Measurements from ENCODE around the gene ATP11C.
"Not testable (repeated sequence)": the region's sequence is repeated elsewhere in the genome, so short reads cannot be mapped to it uniquely, and the experiment has no call there.

Gene ATP11C

GRCh38 chrX:139936259-139936658, 3.4 kb upstream of the ATP11C start:
- no peak overlapping the region for H3K27ac Mint-ChIP-seq
- H3K4me1 Mint-ChIP-seq (ENCODE audit: low read depth in 2 of 2): no peaks in the 10 kb centered on the region
- H3K36me3 Mint-ChIP-seq (ENCODE audit: insufficient read depth): peaks cover 8% of the 10 kb centered on the region
- no peak for ATAC-seq (replicated peaks)
- H3K4me3 Mint-ChIP-seq: no peak overlapping the region
- no peak for DNase-seq
- H3K27me3 Mint-ChIP-seq: no peaks in the 10 kb centered on the region
- no peaks in the 10 kb centered on the region for H3K9me3 Mint-ChIP-seq

GRCh38 chrX:139933904-139934303, 1.1 kb upstream of the ATP11C start:
- H3K27me3 Mint-ChIP-seq: no peaks in the 10 kb centered on the region
- no peak for ATAC-seq (replicated peaks)
- peaks cover 8% of the 10 kb centered on the region for H3K36me3 Mint-ChIP-seq (ENCODE audit: insufficient read depth)
- no peak for DNase-seq
- peaks cover 3 to 17% of the 10 kb centered on the region in 2 donors for H3K4me1 Mint-ChIP-seq (ENCODE audit: low read depth in 2 of 2)
- no peaks in the 10 kb centered on the region for H3K9me3 Mint-ChIP-seq
- peak overlapping the region; percentile 82 to 92 for H3K4me3 Mint-ChIP-seq
- peak overlapping the region in 1 of 2 donors; percentile 92 for H3K27ac Mint-ChIP-seq

- peaks cover 3 to 18% of the 10 kb centered on the region in 2 donors for H3K4me1 Mint-ChIP-seq (ENCODE audit: low read depth in 2 of 2)
- peak overlapping the region; percentile 82 to 92 for H3K4me3 Mint-ChIP-seq
- H3K9me3 Mint-ChIP-seq: no peaks in the 10 kb centered on the region
- peak overlapping the region; percentile 92 to 93 for H3K27ac Mint-ChIP-seq
- no peaks in the 10 kb centered on the region for H3K27me3 Mint-ChIP-seq
- peaks cover 8% of the 10 kb centered on the region for H3K36me3 Mint-ChIP-seq (ENCODE audit: insufficient read depth)
- ATAC-seq (replicated peaks) (peak; percentile 47), DNase-seq (peak; percentile 30 to 40 (median 31))
Observed at GRCh38 chrX:139932073-139932900, 566 bp downstream of the ATP11C start.

- H3K4me3 Mint-ChIP-seq: peak overlapping the region; percentile 82 to 92
- DNase-seq (no peak), ATAC-seq (replicated peaks) (no peak)
- no peaks in the 10 kb centered on the region for H3K27me3 Mint-ChIP-seq
- H3K9me3 Mint-ChIP-seq: no peaks in the 10 kb centered on the region
- H3K4me1 Mint-ChIP-seq (ENCODE audit: low read depth in 2 of 2): peaks cover 3 to 18% of the 10 kb centered on the region in 2 donors
- peak overlapping the region; percentile 77 to 93 for H3K27ac Mint-ChIP-seq
- H3K36me3 Mint-ChIP-seq (ENCODE audit: insufficient read depth): peaks cover 8% of the 10 kb centered on the region
Observed at GRCh38 chrX:139931646-139932072, 1.2 kb downstream of the ATP11C start.

GRCh38 chrX:139930916-139931645, 1.8 kb downstream of the ATP11C start:
- Mint-ChIP-seq H3K27me3 (no peaks in the 10 kb centered on the region), H3K4me3 (peak overlapping the region; percentile 82 to 92), H3K27ac (peak overlapping the region; percentile 77 to 93), H3K9me3 (no peaks in the 10 kb centered on the region), H3K36me3 (ENCODE audit: insufficient read depth) (peaks cover 8% of the 10 kb centered on the region), H3K4me1 (ENCODE audit: low read depth in 2 of 2) (peaks cover 3 to 18% of the 10 kb centered on the region in 2 donors)
- DNase-seq (peak in 1 of 3 experiments; percentile 2), ATAC-seq (replicated peaks) (no peak)

- H3K4me3 Mint-ChIP-seq: peak overlapping the region; percentile 82 to 92
Observed at GRCh38 chrX:139930401-139930800, 2.5 kb downstream of the ATP11C start.

DNA sequence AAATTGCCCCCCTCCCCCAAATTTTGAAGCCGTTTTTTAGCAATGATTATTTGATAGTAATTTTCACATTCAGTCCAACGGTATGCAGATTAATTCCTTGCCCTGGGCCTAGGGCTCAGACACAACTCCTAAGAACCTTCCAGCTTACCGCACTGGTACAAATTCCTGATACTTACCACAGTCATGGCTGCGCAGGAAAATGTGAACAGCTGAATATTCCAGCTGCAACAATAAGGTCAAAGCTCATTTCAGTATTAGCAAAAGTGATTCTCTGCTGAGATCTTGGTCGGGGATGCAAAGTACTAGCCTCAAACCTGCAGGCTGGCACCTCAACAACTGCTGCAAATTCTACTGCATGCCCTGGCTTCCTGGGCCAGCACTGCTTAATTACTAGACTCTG, 3.0 kb downstream of the ATP11C start:
- no peaks in the 10 kb centered on the region for H3K9me3 Mint-ChIP-seq
- DNase-seq (no peak), ATAC-seq (replicated peaks) (no peak)
- peaks cover 8% of the 10 kb centered on the region for H3K36me3 Mint-ChIP-seq (ENCODE audit: insufficient read depth)
- no peaks in the 10 kb centered on the region for H3K27me3 Mint-ChIP-seq
- H3K4me1 Mint-ChIP-seq (ENCODE audit: low read depth in 2 of 2): peaks cover 8 to 26% of the 10 kb centered on the region in 2 donors
- H3K4me3 Mint-ChIP-seq: peak overlapping the region in 1 of 2 donors; percentile 92
- H3K27ac Mint-ChIP-seq: no peak overlapping the region

More at GRCh38 chrX:139930401-139930800, 2.5 kb downstream of the ATP11C start:
- Mint-ChIP-seq H3K4me1 (ENCODE audit: low read depth in 2 of 2) (peaks cover 8 to 24% of the 10 kb centered on the region in 2 donors), H3K27ac (no peak overlapping the region), H3K36me3 (ENCODE audit: insufficient read depth) (peaks cover 8% of the 10 kb centered on the region), H3K27me3 (no peaks in the 10 kb centered on the region), H3K9me3 (no peaks in the 10 kb centered on the region)
- ATAC-seq (replicated peaks): no peak
- DNase-seq: no peak

DNA sequence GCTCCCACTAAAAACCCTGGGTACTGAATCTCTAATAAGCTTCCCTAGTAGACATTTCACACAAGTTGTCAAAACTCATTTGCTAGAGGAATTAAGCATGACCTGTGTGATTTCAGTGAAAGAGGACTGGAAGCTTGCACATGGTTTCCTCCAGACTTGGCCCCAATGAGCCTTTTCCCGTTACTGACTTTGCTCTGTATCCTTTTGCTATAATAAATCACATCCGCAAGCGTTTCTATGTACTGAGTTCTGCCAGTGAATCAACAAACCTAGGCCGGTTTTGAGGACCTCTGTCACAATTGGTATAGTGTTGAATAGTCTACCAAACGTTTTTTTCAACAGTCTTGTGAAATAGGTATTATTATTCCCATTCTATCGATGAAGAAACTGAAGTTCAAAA, 8.2 kb downstream of the ATP11C start:
- H3K27ac Mint-ChIP-seq: no peak overlapping the region
- no peaks in the 10 kb centered on the region for H3K9me3 Mint-ChIP-seq
- no peaks in the 10 kb centered on the region for H3K27me3 Mint-ChIP-seq
- no peak for DNase-seq
- no peak for ATAC-seq (replicated peaks)
- peaks cover 6% of the 10 kb centered on the region for H3K36me3 Mint-ChIP-seq (ENCODE audit: insufficient read depth)
- H3K4me3 Mint-ChIP-seq: no peak overlapping the region
- peaks cover 12 to 17% of the 10 kb centered on the region in 2 donors for H3K4me1 Mint-ChIP-seq (ENCODE audit: low read depth in 2 of 2)

DNA sequence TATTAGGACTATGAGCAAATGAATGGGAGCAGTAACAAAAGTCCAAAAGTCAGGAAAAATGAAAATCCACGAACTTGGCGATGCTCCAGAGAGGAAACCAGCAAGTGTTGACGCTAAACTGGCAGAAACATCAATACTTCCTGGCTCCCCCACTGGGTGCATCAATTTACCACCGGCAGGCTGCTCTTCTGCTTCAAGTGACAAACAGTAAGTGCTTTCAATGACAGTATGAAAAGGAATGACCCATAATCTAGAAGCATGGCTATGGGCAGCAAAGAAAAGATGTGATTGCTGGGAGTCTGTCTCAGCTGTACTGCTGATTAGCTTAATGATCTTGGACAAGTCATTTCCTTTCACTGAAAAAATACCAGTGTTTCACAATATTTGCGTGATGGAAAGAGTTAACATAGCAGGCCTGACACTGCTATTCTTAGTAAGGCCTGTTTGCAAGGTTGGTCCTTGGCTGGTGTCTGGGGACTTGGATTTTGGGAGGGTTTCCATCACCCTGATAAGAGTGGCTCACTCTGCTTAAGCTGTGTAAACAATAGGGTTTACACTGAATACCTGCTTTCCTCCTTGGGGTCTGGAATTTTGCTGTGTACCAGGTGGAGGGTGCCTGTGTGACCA, 8.7 kb downstream of the ATP11C start:
- Mint-ChIP-seq H3K27ac (no peak overlapping the region), H3K4me3 (no peak overlapping the region), H3K4me1 (ENCODE audit: low read depth in 2 of 2) (peaks cover 12 to 17% of the 10 kb centered on the region in 2 donors), H3K36me3 (ENCODE audit: insufficient read depth) (peaks cover 6% of the 10 kb centered on the region), H3K9me3 (no peaks in the 10 kb centered on the region), H3K27me3 (no peaks in the 10 kb centered on the region)
- DNase-seq: no peak
- ATAC-seq (replicated peaks): no peak

- not testable (repeated sequence) for H3K27me3 Mint-ChIP-seq; H3K9me3 Mint-ChIP-seq; DNase-seq; H3K36me3 Mint-ChIP-seq (ENCODE audit: insufficient read depth); ATAC-seq (replicated peaks); H3K4me3 Mint-ChIP-seq
- peaks cover 14 to 15% of the 10 kb centered on the region in 2 donors for H3K4me1 Mint-ChIP-seq (ENCODE audit: low read depth in 2 of 2)
- H3K27ac Mint-ChIP-seq: peak overlapping the region in 1 of 2 donors; percentile 64
Observed at GRCh38 chrX:139921142-139921541, 11.7 kb downstream of the ATP11C start.

- H3K4me3 Mint-ChIP-seq: no peak overlapping the region
- H3K4me1 Mint-ChIP-seq (ENCODE audit: low read depth in 2 of 2): peaks cover 7 to 10% of the 10 kb centered on the region in 2 donors
- H3K27ac Mint-ChIP-seq: peak overlapping the region in 1 of 2 donors; percentile 64
- no peak for DNase-seq
- H3K27me3 Mint-ChIP-seq: no peaks in the 10 kb centered on the region
- no peaks in the 10 kb centered on the region for H3K9me3 Mint-ChIP-seq
- peaks cover 6% of the 10 kb centered on the region for H3K36me3 Mint-ChIP-seq (ENCODE audit: insufficient read depth)
- ATAC-seq (replicated peaks): no peak
Observed at GRCh38 chrX:139920316-139920715, 12.5 kb downstream of the ATP11C start.

GRCh38 chrX:139914421-139914820, 18.4 kb downstream of the ATP11C start:
- Mint-ChIP-seq H3K27me3 (no peaks in the 10 kb centered on the region), H3K27ac (no peak overlapping the region), H3K9me3 (no peaks in the 10 kb centered on the region), H3K36me3 (ENCODE audit: insufficient read depth) (peaks cover 2% of the 10 kb centered on the region), H3K4me1 (ENCODE audit: low read depth in 2 of 2) (peaks cover 6 to 17% of the 10 kb centered on the region in 2 donors), H3K4me3 (no peak overlapping the region)
- DNase-seq (no peak), ATAC-seq (replicated peaks) (no peak)

DNA sequence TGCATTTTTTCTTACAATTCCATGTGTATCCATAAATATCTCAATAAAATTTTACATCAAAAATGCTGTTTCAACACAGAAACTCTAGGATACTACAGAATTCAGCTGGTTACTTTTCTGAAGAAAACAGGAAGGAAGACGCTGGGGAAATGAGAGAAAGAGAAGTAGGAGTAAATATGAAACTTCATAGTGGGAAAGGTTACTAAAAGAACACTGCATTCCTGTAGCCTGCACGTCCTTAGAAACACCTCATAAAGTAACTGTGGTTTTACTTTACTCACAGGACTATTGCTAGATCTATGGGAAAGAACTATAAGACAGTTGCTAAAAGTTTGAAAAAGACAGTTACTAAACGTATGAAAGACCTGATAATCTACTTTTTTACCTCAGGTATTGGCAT, 23.1 kb downstream of the ATP11C start:
- H3K27me3 Mint-ChIP-seq: no peaks in the 10 kb centered on the region
- DNase-seq (no peak), ATAC-seq (replicated peaks) (no peak)
- peaks cover 2% of the 10 kb centered on the region for H3K36me3 Mint-ChIP-seq (ENCODE audit: insufficient read depth)
- H3K4me1 Mint-ChIP-seq (ENCODE audit: low read depth in 2 of 2): peaks cover 6 to 25% of the 10 kb centered on the region in 2 donors
- peak overlapping the region in 1 of 2 donors; percentile 23 for H3K27ac Mint-ChIP-seq
- no peaks in the 10 kb centered on the region for H3K9me3 Mint-ChIP-seq
- H3K4me3 Mint-ChIP-seq: no peak overlapping the region

All from effector memory CD8-positive, alpha-beta T cell (primary cell).